ENCODE results near the gene GPAM.

GPAM gene

DNA sequence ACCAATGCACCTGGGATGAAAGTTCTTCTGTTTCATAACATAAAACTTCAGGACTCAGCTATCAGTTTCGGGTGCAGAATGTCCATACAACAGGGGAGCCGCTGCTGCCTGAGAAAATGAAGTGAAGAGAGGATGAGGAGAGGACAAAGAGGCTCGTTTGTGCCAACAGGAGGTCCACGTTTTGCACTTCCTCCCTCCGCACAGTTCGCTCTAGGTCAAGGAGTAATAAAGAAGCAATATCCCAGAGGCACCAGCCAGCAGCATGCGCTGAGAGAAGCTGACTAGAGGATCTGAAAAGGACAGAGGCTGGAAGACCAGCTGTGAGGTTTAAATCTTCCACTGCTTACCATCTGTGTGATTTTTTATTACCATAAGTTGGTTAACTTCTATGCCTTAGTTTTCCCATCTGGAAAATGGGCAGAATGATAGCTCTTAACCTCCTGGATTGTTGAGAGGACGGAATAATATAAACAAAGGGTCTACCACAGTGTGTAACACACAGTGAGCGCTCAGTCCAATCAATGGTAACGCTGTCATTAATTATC, 709 bp downstream of the GPAM start:
- Mint-ChIP-seq H3K27me3 (ENCODE audit: low read depth) (peaks cover 4% of the 10 kb centered on the region), H3K9me3 (peaks cover 5% of the 10 kb centered on the region), H3K27ac (peak overlapping the region; percentile 80), H3K4me3 (peak overlapping the region; percentile 76), H3K4me1 (ENCODE audit: low read depth) (peaks cover 25% of the 10 kb centered on the region), H3K36me3 (ENCODE audit: low read depth) (peaks cover 11% of the 10 kb centered on the region)

DNA sequence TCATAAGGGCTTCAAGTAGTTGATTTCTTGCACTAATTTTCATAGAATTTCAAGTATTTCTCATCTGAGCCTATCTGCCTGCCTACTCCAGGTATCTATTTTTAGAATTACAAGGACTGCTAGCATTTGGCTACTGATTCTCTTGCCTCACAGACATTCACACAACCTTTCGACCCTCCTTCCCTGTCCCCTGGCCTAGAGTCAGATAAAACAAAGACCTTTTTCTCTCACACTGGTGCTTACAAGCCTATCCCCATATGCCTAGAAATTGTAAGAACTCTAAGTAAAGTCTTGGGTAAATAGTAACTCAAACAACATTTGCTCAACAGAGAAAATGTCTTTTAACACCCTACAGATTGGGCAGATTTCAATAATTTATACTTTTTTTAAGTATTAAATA, 6.3 kb downstream of the GPAM start:
- Mint-ChIP-seq H3K36me3 (ENCODE audit: low read depth) (peaks cover 14% of the 10 kb centered on the region), H3K4me1 (ENCODE audit: low read depth) (peaks cover 3% of the 10 kb centered on the region), H3K27me3 (ENCODE audit: low read depth) (no peaks in the 10 kb centered on the region), H3K27ac (no peak overlapping the region), H3K4me3 (no peak overlapping the region), H3K9me3 (no peaks in the 10 kb centered on the region)

DNA sequence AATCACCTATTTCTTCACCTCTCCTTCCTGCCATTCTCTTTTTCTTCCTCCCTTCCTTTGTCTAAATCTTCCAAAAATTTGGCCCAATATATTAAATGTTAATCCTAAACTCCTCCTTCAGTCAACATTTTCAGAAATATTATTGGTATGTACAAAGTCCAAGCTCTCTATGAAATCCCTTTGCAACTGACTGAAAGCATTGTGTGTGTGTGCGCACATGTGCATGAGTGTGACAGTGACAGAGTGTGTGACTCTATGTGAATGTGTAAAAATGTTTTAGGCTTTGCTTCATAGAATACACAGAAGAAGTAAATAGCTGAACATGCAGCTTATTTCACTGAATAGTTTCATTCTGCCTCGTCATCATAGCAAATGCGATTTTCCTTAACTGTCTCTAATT, 7.0 kb downstream of the GPAM start:
- Mint-ChIP-seq H3K9me3 (no peaks in the 10 kb centered on the region), H3K4me3 (no peak overlapping the region), H3K27me3 (ENCODE audit: low read depth) (no peaks in the 10 kb centered on the region), H3K4me1 (ENCODE audit: low read depth) (peaks cover 3% of the 10 kb centered on the region), H3K27ac (no peak overlapping the region), H3K36me3 (ENCODE audit: low read depth) (peaks cover 14% of the 10 kb centered on the region)

DNA sequence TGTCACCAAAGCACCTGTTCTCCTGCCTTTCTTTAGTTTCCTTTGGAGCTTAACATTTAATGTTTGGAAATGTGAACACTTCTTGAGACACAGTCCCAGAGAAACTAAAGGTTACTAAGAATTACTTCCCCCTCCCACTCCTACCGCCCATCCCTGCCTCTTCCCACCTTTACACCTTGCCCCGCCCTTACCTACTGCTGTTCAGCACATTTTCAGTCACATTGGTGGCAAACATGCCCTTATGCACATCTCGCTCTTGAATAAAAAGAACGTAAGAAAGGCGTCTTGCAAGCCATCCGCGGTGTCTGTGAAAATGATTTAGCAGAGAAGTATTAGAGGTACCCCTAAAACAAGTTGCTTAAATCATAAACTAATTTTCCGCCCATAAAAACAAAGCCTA, 8.2 kb downstream of the GPAM start:
- H3K9me3 Mint-ChIP-seq, result no peaks in the 10 kb centered on the region
- no peaks in the 10 kb centered on the region for H3K27me3 Mint-ChIP-seq (ENCODE audit: low read depth)
- peaks cover 21% of the 10 kb centered on the region for H3K36me3 Mint-ChIP-seq (ENCODE audit: low read depth)
- H3K4me1 Mint-ChIP-seq (ENCODE audit: low read depth), result peaks cover 3% of the 10 kb centered on the region
- no peak overlapping the region for H3K27ac Mint-ChIP-seq
- H3K4me3 Mint-ChIP-seq, result no peak overlapping the region

DNA sequence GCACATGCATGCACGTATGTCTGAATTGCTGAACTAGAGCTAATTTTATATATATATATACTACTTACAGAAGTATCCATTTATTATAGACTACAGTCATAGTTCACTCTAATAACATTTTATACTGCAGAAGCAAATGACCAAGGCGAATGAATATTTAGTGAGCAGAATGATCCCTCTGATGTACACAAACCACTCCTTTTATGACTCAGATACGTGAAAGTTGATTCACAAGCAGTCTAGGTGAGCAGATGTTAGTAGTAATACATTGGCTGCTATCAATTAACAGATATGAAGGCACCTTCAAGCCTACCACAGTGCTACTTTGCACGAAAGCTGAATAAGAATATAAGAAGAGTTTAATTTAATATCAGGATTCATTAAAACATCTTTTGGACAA, 10.4 kb downstream of the GPAM start:
- H3K27ac Mint-ChIP-seq, result no peak overlapping the region
- H3K9me3 Mint-ChIP-seq, result no peaks in the 10 kb centered on the region
- no peaks in the 10 kb centered on the region for H3K27me3 Mint-ChIP-seq (ENCODE audit: low read depth)
- H3K4me1 Mint-ChIP-seq (ENCODE audit: low read depth), result no peaks in the 10 kb centered on the region
- no peak overlapping the region for H3K4me3 Mint-ChIP-seq
- H3K36me3 Mint-ChIP-seq (ENCODE audit: low read depth), result peaks cover 20% of the 10 kb centered on the region

DNA sequence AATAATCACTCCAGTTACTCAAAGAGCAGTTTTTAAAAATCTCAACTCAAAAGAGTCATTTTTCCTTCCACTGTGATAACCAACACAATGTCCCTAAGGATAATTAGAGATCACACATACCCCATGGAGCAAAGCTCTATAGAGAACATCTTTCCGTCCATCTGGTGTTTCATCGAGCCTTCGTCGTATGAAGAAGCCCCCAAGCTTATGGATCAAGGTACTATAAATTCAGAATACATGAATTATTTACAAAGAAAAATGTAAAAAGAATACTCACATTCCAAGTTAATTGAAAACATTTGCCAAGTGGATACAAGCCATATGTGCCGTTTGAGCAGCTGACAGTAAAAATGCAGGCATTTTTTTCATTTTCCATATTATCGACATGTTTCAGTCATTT, 14.8 kb downstream of the GPAM start:
- no peaks in the 10 kb centered on the region for H3K4me1 Mint-ChIP-seq (ENCODE audit: low read depth)
- no peak overlapping the region for H3K27ac Mint-ChIP-seq
- H3K36me3 Mint-ChIP-seq (ENCODE audit: low read depth), result peaks cover 19% of the 10 kb centered on the region
- no peaks in the 10 kb centered on the region for H3K9me3 Mint-ChIP-seq
- H3K4me3 Mint-ChIP-seq, result no peak overlapping the region
- H3K27me3 Mint-ChIP-seq (ENCODE audit: low read depth), result no peaks in the 10 kb centered on the region

DNA sequence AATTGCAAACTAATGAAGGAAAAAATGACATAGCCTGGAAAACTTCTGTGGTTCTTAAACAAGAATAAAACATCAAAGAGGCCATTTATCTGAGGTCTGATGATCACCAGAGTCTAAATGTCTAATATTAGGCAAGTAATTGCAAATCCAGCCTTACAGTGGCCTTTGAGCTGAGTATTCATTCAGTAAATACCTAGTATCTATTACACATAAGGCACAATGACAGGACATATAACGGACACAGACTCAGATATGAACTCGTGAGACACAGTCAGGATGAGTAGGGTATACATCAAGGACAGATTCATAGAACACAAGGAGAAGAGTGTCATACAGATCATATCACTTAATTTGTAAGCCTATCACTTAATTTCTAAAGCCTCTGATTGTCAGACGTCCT, 16.8 kb downstream of the GPAM start:
- Mint-ChIP-seq H3K4me3 (no peak overlapping the region), H3K9me3 (no peaks in the 10 kb centered on the region), H3K4me1 (ENCODE audit: low read depth) (no peaks in the 10 kb centered on the region)

DNA sequence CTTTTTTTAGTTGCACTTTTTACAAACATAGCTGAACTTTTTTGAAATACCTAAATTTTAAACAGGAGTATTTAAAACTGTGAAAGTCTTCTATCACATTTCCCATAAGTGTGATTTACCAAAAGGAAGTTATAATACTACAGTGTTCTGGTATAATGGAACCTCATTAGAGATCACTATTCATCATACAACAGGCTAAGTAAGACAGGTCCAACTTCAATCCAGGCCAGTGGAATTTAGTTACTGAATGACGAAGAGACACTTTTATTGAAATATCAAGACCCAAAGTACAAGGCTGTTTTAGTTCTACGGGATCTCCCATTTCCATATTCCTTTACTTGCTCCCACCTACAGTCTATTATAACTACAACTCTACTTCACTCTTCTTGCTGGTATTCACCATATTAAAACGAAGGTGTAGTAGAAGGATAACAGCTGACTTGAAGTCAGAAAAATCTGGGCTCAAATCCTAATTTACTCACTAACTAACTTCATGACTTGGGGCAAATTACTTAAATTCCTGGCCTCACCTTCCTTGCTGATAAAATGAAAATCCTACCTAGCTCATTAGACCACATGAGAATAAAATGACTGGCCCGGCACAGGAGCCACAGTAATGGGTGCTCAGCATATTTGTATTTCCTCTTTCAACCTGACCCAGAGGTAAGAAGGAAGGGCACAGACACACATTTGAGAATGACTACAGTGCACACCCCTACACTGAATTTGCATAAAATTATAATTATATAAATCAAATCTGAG, 21.6 kb downstream of the GPAM start:
- Mint-ChIP-seq H3K27me3 (ENCODE audit: low read depth) (no peaks in the 10 kb centered on the region), H3K4me3 (no peak overlapping the region), H3K9me3 (no peaks in the 10 kb centered on the region), H3K27ac (no peak overlapping the region), H3K4me1 (ENCODE audit: low read depth) (no peaks in the 10 kb centered on the region), H3K36me3 (ENCODE audit: low read depth) (peaks cover 21% of the 10 kb centered on the region)

More for the DNA sequence above, 16.8 kb downstream of the GPAM start:
- Mint-ChIP-seq H3K27me3 (ENCODE audit: low read depth) (no peaks in the 10 kb centered on the region), H3K27ac (no peak overlapping the region), H3K36me3 (ENCODE audit: low read depth) (peaks cover 21% of the 10 kb centered on the region)

DNA sequence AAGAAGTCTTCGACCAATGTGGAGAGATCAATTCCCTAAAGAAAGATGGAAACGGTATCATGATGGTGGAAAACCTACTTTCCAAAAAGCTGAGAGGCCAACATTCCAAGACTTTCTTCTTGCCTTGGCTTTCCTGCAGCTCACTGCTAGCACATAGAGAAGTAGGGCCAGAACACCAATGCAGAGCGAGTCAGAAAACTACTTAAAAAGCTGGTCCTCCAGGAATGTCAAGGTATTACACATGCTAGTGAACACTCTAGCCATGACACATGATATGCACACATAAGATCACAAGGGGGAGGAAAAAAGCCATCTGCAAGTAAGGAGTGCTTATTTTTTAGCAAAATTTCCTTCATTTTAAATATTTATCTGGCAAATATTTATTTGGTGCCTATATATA, 22.7 kb downstream of the GPAM start:
- Mint-ChIP-seq H3K9me3 (no peaks in the 10 kb centered on the region), H3K27ac (no peak overlapping the region), H3K27me3 (ENCODE audit: low read depth) (no peaks in the 10 kb centered on the region), H3K36me3 (ENCODE audit: low read depth) (peaks cover 23% of the 10 kb centered on the region), H3K4me1 (ENCODE audit: low read depth) (no peaks in the 10 kb centered on the region), H3K4me3 (no peak overlapping the region)

DNA sequence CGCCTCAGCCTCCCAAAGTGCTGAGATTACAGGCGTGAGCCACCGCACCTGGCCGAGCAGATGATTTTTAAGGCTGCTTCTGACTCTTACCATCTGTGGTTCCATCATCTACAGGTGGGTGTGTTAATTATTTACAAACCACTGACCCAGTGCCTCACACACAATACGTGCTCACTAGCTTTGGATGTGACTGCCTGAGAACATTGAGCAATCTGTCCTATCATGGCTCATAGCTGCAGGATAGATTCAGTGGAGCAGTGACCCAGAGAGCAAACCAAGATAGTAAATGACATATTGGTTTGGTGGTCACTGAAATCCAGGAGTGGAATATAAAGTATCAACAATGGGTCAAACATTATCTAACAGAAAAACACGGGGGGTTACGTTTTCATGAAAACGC, 24.1 kb downstream of the GPAM start:
- no peaks in the 10 kb centered on the region for H3K9me3 Mint-ChIP-seq
- H3K36me3 Mint-ChIP-seq (ENCODE audit: low read depth), result peaks cover 26% of the 10 kb centered on the region
- no peaks in the 10 kb centered on the region for H3K4me1 Mint-ChIP-seq (ENCODE audit: low read depth)
- H3K27ac Mint-ChIP-seq, result no peak overlapping the region
- no peak overlapping the region for H3K4me3 Mint-ChIP-seq
- H3K27me3 Mint-ChIP-seq (ENCODE audit: low read depth), result no peaks in the 10 kb centered on the region

DNA sequence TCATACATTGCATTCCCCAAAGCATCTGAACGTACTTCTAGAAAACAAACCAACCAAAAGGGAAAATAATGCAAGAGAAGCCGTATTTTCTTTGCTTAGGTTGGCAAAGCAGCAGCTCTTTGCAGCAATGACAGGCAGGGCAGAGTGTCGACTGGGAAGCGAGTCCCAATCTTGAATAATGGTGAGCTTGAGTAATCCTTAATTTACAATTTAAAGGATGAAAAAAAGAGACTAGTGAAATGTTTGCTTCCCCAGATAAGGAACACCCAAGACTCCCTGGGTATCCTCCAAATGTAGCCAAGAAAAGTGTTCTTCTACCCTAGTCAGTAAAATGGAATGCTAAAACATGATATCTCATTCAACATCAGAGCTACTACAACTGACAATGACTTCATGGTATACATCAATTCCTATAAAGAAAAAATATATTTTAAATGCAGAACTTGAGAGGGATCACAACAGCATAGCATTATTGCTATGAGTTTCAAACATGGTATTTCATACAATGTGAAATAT, 32.0 kb downstream of the GPAM start:
- no peak overlapping the region for H3K27ac Mint-ChIP-seq
- H3K4me1 Mint-ChIP-seq (ENCODE audit: low read depth), result no peaks in the 10 kb centered on the region
- no peaks in the 10 kb centered on the region for H3K9me3 Mint-ChIP-seq
- H3K36me3 Mint-ChIP-seq (ENCODE audit: low read depth), result peaks cover 10% of the 10 kb centered on the region
- no peak overlapping the region for H3K4me3 Mint-ChIP-seq
- H3K27me3 Mint-ChIP-seq (ENCODE audit: low read depth), result no peaks in the 10 kb centered on the region

DNA sequence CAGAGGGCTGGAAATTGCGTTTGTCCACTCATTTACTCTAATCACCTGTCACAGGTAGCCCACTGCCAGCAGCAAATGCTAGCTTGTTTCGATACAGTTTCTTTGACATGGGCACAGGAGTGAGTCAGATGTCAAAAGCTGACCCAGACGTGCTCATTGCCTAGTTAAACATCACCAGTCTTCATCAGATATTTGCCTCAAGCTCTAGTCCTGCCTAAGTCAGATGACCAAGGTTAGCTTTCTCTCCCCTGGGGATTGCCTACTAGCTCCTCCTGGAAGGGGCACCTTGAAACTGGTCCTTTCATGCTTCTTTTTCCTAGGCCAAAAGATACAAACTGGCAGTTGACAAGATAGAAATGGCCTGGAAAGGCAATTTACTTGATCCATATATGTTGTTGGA, 35.2 kb downstream of the GPAM start:
- no peak overlapping the region for H3K4me3 Mint-ChIP-seq
- no peaks in the 10 kb centered on the region for H3K9me3 Mint-ChIP-seq
- H3K27me3 Mint-ChIP-seq (ENCODE audit: low read depth), result no peaks in the 10 kb centered on the region
- H3K27ac Mint-ChIP-seq, result no peak overlapping the region
- H3K36me3 Mint-ChIP-seq (ENCODE audit: low read depth), result no peaks in the 10 kb centered on the region
- no peaks in the 10 kb centered on the region for H3K4me1 Mint-ChIP-seq (ENCODE audit: low read depth)

DNA sequence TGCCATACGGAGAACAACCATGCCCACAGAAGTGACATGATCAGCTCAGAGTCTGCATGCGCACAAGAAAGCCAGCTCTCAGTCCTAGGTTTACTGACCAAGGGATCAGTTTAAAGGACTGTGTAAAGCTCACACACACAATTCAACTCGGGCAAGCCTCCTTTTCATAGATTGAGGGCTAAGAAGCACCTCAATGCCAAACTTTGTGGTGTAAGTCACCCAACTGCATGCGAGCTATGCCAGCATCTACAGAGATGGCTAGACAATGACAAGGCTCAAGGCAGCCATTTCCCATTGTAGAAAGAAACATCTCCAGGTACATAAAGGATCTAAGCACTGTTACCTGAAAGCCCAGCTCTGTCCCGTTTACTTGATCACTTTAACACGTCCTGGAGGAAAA, 36.8 kb downstream of the GPAM start:
- Mint-ChIP-seq H3K4me3 (no peak overlapping the region), H3K36me3 (ENCODE audit: low read depth) (no peaks in the 10 kb centered on the region), H3K27ac (no peak overlapping the region), H3K9me3 (no peaks in the 10 kb centered on the region), H3K27me3 (ENCODE audit: low read depth) (no peaks in the 10 kb centered on the region), H3K4me1 (ENCODE audit: low read depth) (no peaks in the 10 kb centered on the region)

DNA sequence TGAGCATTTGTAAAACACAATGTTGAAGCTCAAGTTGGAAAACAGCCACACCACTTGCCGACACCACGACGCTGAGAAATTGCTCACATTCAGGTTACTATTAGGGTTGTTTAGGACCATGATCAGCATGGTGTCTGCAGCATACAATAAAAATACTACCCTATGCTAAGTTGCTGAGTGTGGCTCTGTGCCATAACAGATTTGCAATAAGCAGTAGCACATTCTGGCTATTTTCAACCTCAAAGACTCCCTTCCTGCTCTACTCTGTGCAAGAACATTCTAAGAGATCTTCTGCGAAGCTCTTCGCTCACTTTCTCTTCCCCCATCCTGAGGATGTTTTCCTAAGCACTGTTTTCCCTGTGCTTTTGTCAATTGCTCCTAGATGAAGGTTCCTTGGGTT, 38.3 kb downstream of the GPAM start:
- H3K36me3 Mint-ChIP-seq (ENCODE audit: low read depth), result no peaks in the 10 kb centered on the region
- H3K4me3 Mint-ChIP-seq, result no peak overlapping the region
- no peaks in the 10 kb centered on the region for H3K9me3 Mint-ChIP-seq
- H3K4me1 Mint-ChIP-seq (ENCODE audit: low read depth), result peaks cover under 1% of the 10 kb centered on the region
- H3K27me3 Mint-ChIP-seq (ENCODE audit: low read depth), result no peaks in the 10 kb centered on the region
- no peak overlapping the region for H3K27ac Mint-ChIP-seq

DNA sequence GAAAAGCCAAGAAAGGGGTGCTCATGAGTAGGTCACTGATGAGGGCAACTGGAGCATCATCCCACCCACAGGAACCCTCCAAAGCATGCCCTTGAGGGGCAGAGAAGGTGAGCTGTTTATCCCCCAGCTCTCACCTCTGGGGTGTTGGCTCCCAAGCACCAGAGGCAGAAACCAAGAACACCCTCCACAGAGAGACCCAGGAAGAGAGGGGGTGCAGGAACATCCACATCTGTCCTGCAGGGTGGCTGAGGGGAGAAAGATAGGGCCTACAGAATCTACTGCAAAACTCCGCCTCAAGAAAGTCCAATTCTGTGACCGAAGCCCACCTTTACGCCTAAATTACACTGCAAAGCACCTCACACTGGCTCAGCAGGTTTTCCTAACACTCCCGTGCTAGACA, 40.1 kb downstream of the GPAM start:
- H3K27ac Mint-ChIP-seq, result no peak overlapping the region

More for the DNA sequence above, 40.1 kb downstream of the GPAM start:
- Mint-ChIP-seq H3K4me3 (no peak overlapping the region), H3K9me3 (no peaks in the 10 kb centered on the region), H3K4me1 (ENCODE audit: low read depth) (peaks cover 6% of the 10 kb centered on the region), H3K27me3 (ENCODE audit: low read depth) (peaks cover 6% of the 10 kb centered on the region), H3K36me3 (ENCODE audit: low read depth) (no peaks in the 10 kb centered on the region)
